DMS114 treated with DMSO at 0.1 percent for 48 hours (cell line): ENCODE measurements around the gene ZNF280C.

Experiments
- DNase-seq: peaks from one replicate; lab custom pipeline; 2025; ENCODE audit not compliant: unreplicated experiment; lab: John Stamatoyannopoulos, UW

Gene ZNF280C

GRCh38 chrX:130179170-130179569, 89.5 kb downstream of the ZNF280C start:
- no peak for DNase-seq

DNA sequence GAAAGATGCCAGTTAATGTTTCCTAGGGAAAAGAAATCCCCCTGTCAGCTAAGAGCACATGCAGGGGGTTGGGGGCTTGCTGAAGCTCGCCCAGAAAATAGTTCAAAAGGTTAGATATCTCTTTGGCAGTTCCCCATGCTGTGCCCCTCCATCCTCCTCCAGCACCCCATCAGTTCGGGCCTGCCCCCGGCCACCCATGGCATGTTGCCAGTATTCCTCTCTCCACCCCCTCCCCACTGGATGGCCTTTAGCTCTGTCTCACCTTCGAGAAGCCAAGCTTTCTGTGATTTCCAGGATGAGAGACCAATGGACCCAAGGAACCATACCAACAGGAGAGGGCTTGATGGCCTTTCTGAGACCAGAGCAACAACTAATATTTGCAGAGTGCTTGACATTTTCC, 91.8 kb downstream of the ZNF280C start:
- DNase-seq = no peak

GRCh38 chrX:130176354-130176776, 92.3 kb downstream of the ZNF280C start:
- no peak for DNase-seq

GRCh38 chrX:130174937-130175336, 93.8 kb downstream of the ZNF280C start:
- no peak for DNase-seq

- DNase-seq = no peak
Observed at GRCh38 chrX:130174045-130174704, 94.5 kb downstream of the ZNF280C start.

GRCh38 chrX:130173190-130173895, 95.4 kb downstream of the ZNF280C start:
- DNase-seq = no peak

- no peak for DNase-seq
Observed at GRCh38 chrX:130172127-130172845, 96.4 kb downstream of the ZNF280C start.

GRCh38 chrX:130171446-130172126, 97.1 kb downstream of the ZNF280C start, which contains the start of gene RAB33A:
TSS of gene RAB33A (plus strand) at chrX:130171962. CDS start at chrX:130172063, 101 bp downstream.
- DNase-seq = no peak

DNA sequence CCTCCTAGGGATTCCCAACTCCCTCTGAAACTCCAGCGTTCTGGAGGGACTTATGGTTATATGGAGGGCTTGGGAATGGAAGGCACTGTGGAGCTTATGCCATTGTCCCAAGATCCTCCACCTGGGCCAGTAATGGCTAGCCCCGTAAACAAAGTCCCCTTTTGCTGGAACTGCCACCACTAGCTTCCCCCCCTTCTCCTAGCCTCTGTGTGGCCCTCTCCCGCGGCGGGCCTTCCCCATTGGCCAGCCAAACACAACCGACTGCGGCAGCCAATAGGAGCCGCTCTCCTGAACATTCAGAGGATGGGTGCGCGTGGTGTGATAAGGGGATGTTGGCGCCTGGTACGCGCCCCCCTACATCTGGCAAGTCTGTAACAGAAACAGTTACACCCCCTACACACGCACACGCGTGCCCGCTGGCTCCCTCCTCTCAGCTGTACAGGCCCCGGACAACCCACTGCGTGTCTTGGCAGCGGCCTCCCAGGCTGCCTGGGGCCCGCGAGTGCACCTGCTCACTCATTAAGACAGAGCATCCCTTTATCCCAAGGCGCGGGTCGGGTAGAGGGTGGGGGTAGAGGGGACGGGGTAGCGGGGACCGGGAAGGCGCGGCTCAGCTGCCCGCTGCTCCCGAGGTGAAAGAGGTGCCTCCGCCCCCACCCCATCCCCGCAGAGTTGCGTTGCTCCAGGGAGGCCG, 97.8 kb downstream of the ZNF280C start:
- DNase-seq = peak; percentile 37

DNA sequence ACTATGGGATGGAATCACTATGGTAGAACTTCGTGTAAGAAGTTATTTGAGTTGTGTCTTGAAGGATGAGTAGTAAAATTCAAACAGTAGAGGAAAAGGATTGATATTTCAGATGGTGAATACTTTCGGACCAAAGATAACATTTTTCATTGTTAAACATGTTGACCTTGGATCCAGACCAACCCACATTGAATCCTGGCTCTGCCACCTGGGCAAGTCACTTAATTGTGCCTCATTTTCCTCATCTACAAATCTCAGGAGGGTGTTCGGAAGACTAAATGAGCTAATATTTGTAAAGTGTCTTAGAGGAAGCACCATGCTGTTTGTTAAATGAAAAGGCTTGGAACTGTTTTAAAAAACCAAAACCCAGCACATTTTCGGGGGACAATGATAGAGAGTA, 101.7 kb downstream of the ZNF280C start:
- DNase-seq = no peak

- DNase-seq = no peak
Observed at GRCh38 chrX:130166503-130166777, 102.3 kb downstream of the ZNF280C start.

DNA sequence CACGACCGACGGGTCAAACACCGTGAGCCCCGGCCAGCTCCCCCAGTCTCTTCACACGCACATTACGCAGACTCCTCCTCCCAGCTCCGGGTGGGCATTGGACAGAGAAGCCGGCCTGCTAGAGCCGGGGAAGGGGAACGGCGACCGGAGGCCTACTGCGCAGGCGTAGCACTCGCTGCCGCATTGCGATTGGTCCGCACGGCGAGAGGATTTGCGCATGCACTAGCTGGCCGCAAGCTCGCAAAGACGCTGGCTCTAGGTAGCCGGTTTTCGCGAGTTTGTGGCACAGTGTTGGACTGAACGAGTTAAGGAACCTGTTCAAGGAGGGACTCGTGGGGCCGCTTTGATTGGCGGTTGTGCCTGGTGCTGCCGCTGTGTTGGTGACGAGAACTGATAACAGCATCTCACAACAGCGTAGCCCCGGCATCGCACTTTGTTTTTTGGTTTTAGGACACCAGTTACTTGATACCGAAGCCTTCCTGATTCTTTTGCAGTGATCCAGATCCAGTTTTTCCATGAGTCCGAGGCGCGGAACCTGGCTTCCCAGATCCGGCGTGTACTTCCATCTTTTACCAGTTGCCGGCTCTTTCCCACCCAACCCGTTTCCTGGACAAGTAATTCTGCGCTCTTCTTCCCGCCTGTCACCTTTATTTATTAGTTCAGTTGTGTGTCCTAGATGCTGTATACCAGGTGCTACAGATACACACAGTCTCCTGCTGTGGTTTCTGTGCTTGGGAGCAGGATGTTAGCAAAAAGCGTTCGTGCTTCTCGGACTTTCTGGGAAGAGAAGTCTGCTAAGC, 102.8 kb downstream of the ZNF280C start, which contains the start of gene AIFM1:
AIFM1 (minus strand) TSS at position 139 of the 800 bp plus-strand sequence. CDS start 185 bp downstream, outside the sequence.
- DNase-seq = peak; percentile 85

DNA sequence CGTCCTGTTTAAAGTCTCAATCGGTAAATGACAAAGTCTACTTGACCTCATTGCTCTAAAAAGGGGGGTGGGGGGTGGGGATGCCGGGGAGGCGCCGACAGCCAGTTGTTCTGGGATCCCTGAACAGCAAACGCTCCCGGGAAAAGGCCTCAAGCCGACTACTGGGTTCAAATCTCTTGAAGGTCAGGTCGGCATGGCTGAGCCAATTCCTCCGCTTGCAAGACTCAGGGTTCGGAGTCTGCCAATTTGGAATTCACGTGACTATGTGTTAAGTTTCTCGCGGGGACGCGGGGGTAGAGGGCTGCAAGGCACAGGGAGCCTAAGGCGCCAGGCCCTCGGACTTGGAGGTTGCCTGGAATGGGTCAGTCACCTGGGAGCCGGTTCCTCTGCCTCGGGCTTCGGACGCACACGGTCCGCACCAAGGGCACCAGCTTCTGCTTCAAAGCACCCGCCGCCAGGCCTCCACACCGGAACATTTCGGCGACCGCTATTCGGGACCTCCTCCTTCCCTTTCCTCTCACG, 103.5 kb downstream of the ZNF280C start:
- no peak for DNase-seq

DNA sequence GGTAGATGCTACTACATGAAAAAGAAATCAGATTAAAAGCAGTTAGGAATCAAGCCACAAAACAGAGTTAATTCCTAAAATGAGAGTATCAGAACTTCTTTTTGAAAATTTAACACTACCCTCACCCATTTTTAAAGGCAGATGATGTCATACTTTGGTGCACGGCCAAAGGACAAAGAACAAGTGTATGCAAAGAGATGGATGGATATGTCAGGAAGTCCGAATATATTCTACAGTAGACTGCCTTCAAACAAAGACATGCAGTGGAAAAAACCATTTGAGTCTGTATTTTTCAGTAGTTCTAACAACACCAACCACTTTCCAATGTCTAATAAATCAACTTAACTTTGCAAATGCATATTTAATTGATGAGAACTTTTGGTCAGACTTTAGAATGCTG, 105.3 kb downstream of the ZNF280C start:
- DNase-seq = no peak

- no peak for DNase-seq
Observed at GRCh38 chrX:130162094-130162735, 106.5 kb downstream of the ZNF280C start.

GRCh38 chrX:130159776-130160175, 108.9 kb downstream of the ZNF280C start:
- no peak for DNase-seq

GRCh38 chrX:130158311-130158710, 110.4 kb downstream of the ZNF280C start:
- no peak for DNase-seq

DNA sequence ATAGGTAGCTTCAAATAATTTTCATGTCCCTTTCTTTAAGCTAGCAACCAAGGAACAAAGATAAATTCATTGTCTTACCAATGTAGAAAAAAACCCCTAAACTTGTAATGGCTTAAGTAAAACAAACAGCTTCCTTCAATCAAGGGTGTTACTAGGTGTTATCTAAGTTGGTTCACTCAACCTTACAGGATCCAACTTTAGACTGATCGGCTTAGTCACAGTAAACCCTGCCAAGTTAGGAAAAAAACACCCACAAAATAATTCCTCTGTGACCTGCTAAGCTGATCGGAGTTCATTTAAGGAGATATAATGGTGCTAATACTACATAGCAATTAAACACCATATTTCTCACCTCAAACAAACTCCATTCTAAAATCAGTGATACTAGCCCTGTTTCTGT, 113.1 kb downstream of the ZNF280C start:
- no peak for DNase-seq
